RPMI8226 (cell line): ENCODE measurements around the gene GLCCI1.
A peak's percentile ranks its signal among the peaks of the same experiment; 100 is the strongest.
"Not testable (repeated sequence)": the region's sequence is repeated elsewhere in the genome, so short reads cannot be mapped to it uniquely, and the experiment has no call there.

ENCODE experiments used
- DNase-seq: peaks from one replicate; pipeline ENCODE4 v3.0.0-alpha.2; 2015

The GLCCI1 gene

DNA sequence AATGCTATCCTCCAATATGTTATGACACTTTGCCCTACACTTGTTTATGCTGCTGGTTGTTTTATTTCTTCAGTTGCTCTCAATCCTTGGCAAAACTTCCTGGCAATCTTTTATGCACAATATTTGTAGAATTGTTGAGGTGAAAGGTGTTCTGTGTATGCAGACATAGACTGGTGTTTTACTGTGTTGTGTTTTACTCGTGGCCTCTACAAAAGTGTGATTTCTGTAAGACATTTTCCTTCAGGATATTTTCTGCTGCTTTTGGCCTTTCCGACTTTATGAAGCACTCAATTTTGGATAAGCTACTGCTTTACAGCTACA, 21.8 kb downstream of the GLCCI1 start:
- DNase-seq = no peak

DNA sequence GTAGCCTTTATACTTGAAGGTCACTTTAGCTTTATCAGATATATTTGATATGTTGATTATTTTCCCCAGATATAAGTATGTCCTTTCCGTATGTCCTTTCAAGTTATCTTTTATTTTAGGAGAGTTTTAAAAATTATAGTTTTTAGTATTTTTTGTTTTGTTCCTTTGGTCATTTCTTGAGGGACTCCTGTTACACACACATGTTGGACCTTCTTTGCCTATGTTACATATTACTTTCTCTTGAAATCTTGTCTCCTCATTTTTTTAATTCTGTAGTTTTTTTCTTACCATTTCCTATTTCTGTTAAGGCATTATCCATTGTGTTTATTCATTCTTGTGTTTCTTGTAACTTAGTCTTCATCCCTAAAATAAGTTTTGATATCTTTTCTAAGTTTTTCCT, 23.9 kb downstream of the GLCCI1 start:
- DNase-seq = no peak

- not testable (repeated sequence) for DNase-seq
Observed at GRCh38 chr7:7995348-7995747, 26.8 kb downstream of the GLCCI1 start.

DNA sequence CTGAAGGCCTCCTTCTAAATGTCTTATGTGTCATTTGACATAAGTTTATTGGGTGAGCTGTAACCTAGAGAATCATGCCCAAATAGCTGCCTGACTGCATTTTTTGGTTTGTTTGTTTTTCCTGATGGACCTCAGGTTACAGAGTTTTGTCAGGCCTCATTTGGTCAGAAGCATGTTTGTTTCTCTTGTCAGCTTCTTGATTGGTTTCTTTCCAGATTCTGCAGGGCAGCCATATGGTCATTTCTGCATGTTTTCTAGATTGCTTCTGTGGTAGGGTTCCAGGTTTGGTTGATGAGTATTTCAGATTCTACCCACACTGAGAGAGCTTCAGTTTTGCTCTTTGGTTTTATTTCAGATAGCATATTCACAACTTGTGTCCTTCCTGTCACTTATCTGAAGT, 28.0 kb downstream of the GLCCI1 start:
- peak; percentile 3 for DNase-seq

DNA sequence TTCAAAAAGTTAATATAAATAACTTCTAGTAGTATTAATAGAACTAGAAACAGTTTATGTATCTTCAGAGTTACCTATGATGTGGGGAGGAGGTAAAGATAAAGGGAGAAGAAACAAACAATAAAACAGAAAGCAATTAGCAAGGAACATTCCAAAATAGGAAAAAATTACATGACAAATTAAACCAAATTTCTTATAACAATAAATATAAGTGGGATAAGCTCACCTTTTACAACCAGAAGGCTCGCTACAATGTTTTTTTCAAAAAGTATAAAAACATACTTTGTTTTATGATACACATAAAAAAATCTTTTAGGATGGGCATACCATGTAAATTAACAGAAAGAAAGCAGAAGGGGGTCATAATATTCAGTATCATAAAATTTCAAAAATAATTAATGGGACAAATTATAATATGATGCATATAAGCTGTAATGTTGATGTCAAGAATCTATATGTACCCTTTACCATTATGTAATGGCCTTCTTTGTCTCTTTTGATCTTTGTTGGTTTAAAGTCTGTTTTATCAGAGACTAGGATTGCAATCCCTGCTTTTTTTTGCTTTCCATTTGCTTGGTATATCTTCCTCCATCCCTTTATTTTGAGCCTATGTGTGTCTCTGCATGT, 31.8 kb downstream of the GLCCI1 start:
- DNase-seq = no peak

- DNase-seq = no peak
Observed at GRCh38 chr7:8003077-8003476, 34.5 kb downstream of the GLCCI1 start.

DNA sequence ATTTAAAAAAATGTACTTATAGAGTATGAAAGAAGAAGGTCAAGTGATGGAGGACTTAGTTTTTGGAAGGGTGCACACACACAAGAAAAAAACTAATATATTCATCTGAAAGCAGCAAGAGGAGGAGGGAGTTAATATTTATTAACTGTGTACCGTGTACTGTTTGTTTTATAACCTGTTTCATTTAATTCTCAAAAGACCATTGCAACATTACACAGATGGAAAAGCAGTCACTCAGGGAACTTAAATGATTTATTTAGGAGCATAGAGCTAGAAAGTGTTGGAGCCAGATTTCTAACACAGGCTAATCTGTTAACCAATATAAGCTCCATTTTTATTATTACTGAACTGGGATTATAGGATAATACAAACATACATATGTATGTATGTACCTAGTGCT, 36.7 kb downstream of the GLCCI1 start:
- DNase-seq = no peak

DNA sequence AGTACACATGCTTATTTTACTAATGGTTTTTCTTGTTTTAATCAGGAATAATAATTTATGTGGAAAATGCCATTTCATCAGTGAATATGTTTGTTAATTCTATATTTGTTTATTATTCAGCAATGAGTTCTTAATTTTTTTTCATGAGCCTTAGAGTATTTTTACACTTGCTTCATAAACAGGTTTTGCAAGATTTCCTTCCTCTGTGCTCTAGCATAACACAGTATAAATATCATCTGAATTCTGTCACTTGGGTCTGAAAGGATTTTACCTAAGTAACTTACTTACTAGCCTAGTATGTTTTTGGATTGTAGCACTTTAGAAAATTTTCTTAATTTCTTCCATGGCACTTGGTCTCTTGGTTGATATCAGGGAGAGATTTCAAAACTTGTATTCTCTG, 45.8 kb downstream of the GLCCI1 start:
- no peak for DNase-seq

- no peak for DNase-seq
Observed at GRCh38 chr7:8015100-8015745, 46.6 kb downstream of the GLCCI1 start.

GRCh38 chr7:8015746-8016120, 47.1 kb downstream of the GLCCI1 start:
- no peak for DNase-seq

- DNase-seq = no peak
Observed at GRCh38 chr7:8017423-8017822, 48.8 kb downstream of the GLCCI1 start.

GRCh38 chr7:8018961-8019360, 50.4 kb downstream of the GLCCI1 start:
- DNase-seq = no peak

DNA sequence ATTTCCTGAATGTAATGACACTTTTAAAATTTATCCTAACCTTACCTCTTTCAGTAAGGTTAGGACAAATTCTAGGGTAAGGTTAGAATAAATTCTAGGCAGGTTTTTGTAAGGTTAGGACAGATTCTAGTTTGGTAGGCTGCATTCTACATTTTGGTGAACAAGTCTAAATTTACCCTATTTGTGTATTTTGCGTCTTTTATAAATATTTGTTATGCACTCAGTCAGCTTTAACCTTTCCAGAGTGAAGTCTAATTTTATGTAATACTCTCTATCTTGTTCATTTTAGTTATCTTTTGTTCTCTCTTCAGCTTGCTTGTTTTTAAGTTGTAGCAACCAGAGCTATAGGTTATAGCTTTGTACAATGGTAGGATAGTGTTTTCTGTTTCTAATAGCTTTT, 54.0 kb downstream of the GLCCI1 start:
- no peak for DNase-seq

DNA sequence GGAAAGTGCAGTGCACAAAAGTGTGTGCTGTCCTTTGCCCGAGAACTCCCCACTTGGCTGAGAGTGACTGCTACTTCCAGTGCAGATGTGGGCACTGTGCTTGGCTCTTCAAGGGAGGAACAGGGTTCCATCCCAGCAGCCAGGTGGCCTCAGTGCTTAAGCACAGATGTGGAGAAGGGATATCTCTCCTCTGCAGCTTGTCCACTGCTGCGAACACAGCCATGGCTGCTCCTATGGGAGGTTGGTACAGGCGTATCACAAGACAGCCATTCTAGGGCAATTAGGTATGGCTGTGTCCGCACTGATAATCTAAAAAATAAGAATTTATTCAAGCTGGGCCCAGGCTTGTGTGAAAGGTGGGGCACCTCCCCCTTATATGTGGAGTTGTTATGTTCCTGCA, 66.6 kb downstream of the GLCCI1 start:
- no peak for DNase-seq

GRCh38 chr7:8035647-8036518, 67.3 kb downstream of the GLCCI1 start:
- peak; percentile 24 for DNase-seq

- no peak for DNase-seq
Observed at GRCh38 chr7:8037151-8037550, 68.6 kb downstream of the GLCCI1 start.

GRCh38 chr7:8040768-8041369, 72.3 kb downstream of the GLCCI1 start:
- no peak for DNase-seq

GRCh38 chr7:8042796-8043535, 74.4 kb downstream of the GLCCI1 start:
- no peak for DNase-seq

DNA sequence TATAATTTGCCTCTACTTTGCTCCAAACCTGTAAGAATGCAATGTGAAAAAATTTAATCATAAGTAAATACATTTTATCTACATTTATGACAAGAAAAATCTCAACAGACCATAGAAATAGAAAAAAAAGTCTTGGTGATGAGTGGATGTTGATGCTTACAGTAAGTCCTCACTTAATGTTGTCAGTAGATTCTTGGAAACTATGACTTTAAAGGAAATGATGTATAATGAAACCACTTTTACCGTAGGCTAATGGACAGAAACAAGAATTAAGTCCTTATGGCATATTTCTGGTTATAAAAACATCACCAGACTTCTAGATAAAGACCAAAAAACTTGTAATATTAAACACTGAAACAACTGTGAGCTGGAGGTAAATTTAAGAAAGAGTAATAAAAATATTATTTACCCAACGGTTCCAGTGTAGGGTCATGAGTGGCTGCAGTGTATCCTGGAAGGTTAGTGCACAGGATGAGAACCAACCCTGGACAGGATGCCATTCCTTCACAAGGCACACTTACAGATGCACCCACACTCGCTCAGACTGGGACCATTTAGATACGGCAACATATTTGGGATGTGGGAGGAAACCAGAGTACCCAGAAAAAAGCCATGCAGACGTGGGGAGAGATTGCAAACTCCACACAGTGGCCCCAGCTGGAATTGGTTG, 76.3 kb downstream of the GLCCI1 start:
- DNase-seq = no peak

DNA sequence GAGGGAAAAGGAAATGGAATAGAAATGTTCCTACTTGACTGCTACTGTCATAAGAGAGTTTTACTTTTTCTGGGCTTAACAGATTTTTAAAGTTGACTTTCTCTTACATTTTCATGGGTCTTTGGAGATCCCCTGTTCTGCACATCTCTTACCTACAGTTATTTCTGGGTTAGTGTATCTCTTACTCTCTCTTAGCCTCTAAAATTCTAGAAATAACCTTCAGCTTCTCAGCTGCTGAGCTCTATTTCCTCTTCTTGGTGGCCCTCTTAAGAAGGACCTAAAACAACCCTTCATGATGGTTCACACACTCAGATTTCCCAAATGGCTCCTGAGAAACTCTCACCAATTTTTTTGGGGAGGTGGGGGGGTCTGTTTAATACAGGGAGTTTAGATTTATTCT, 79.5 kb downstream of the GLCCI1 start:
- not testable (repeated sequence) for DNase-seq

GRCh38 chr7:8051373-8051772, 82.8 kb downstream of the GLCCI1 start:
- no peak for DNase-seq

DNA sequence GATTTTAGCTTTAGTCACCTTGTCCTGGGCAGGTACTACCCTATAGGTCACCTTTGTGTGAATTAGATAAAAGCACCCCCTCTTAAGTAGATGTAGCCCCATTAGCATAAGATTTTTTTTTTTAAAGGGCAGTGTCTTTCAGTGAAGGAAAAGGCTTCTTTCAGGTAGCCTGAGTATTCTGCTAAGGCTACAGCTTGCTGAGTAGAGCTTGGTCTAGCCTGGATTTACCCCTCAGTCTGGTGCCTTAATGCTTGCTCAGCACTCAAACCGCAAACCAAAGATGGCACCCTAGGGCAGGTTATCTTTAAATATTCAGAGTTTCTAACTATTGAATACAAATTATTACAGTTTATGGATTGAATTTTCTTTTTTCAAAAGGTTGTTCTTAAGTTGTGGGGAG, 83.4 kb downstream of the GLCCI1 start:
- DNase-seq = no peak

GRCh38 chr7:8052824-8053223, 84.2 kb downstream of the GLCCI1 start:
- no peak for DNase-seq
